Mesenchymal stem cell (in vitro differentiated cells and primary cell): Measurements from ENCODE around the gene ZNF319.

Experiments
- DNase-seq: peaks from one replicate; pipeline ENCODE4 v3.0.0-alpha.2; 2013
- H2AFZ ChIP-seq: one replicate; pipeline ENCODE4 v1.6.1; 2013; ENCODE audit warnings: low read depth, mild to moderate bottlenecking, control low read depth, inconsistent platforms, low read length, moderate library complexity
- H2AK5ac ChIP-seq: 2 replicates; pipeline ENCODE4 v1.6.1; 2013; ENCODE audit warnings: low read length, moderate library complexity, mild to moderate bottlenecking, inconsistent platforms; ENCODE audit not compliant: severe bottlenecking
- H2BK120ac ChIP-seq: one replicate; pipeline ENCODE4 v1.6.1; 2013; ENCODE audit warnings: low read depth, mild to moderate bottlenecking, inconsistent platforms, low read length, moderate library complexity
- H2BK12ac ChIP-seq, 2 experiments: one replicate each; pipeline ENCODE4 v1.6.1; 2013; ENCODE audit warnings: inconsistent platforms in 2 of 2, low read length in 2 of 2, mild to moderate bottlenecking in 2 of 2, moderate library complexity in 2 of 2, control low read depth in 1 of 2
- H2BK15ac ChIP-seq: one replicate; pipeline ENCODE4 v1.6.1; 2013; ENCODE audit warnings: mild to moderate bottlenecking, low read depth, inconsistent platforms; ENCODE audit not compliant: poor library complexity, severe bottlenecking
- H2BK5ac ChIP-seq: 2 replicates; pipeline ENCODE4 v1.6.1; 2013; ENCODE audit warnings: low read depth, mild to moderate bottlenecking, low read length, control low read depth, inconsistent platforms; ENCODE audit not compliant: poor library complexity, severe bottlenecking
- H3K14ac ChIP-seq, 2 experiments: one replicate each; pipeline ENCODE4 v1.6.1; 2013; ENCODE audit warnings: inconsistent platforms in 2 of 2, low read length in 2 of 2, control low read depth in 1 of 2, mild to moderate bottlenecking in 1 of 2, moderate library complexity in 1 of 2
- H3K18ac ChIP-seq, 2 experiments: one replicate each; pipeline ENCODE4 v1.6.1; 2013; ENCODE audit warnings: inconsistent platforms in 2 of 2, low read length in 2 of 2, control low read depth in 1 of 2, low read depth in 1 of 2, mild to moderate bottlenecking in 1 of 2
- H3K23ac ChIP-seq, 2 experiments: one replicate each; pipeline ENCODE4 v1.6.1; 2013; ENCODE audit warnings: inconsistent platforms in 2 of 2, low read length in 2 of 2, mild to moderate bottlenecking in 2 of 2, moderate library complexity in 2 of 2, control low read depth in 1 of 2
- H3K27ac ChIP-seq: 2 replicates; pipeline ENCODE4 v1.5.1; 2013; ENCODE audit warnings: mild to moderate bottlenecking, moderate library complexity, low read length, control low read depth, inconsistent platforms; ENCODE audit not compliant: poor library complexity, severe bottlenecking
- H3K27me3 ChIP-seq, 2 experiments: 2 replicates each; pipeline versions ENCODE4 v1.6.1 to v1.7.0; 2013; ENCODE audit warnings: low read length in 2 of 2, mild to moderate bottlenecking in 2 of 2, moderate library complexity in 2 of 2, control low read depth in 1 of 2, inconsistent platforms in 1 of 2; ENCODE audit not compliant: control insufficient read depth in 1 of 2, insufficient read depth in 1 of 2
- H3K36me3 ChIP-seq, 2 experiments: 2 replicates each; pipeline versions ENCODE4 v1.6.1 to v1.7.0; 2013; ENCODE audit warnings: low read length in 2 of 2, control low read depth in 1 of 2, inconsistent platforms in 1 of 2, low read depth in 1 of 2, mild to moderate bottlenecking in 1 of 2; ENCODE audit not compliant: insufficient read depth in 2 of 2, control insufficient read depth in 1 of 2
- H3K4ac ChIP-seq, 2 experiments: one replicate each; pipeline ENCODE4 v1.6.1; 2013; ENCODE audit warnings: inconsistent platforms in 2 of 2, low read length in 2 of 2, mild to moderate bottlenecking in 2 of 2, moderate library complexity in 2 of 2, control low read depth in 1 of 2, low read depth in 1 of 2
- H3K4me1 ChIP-seq: 2 replicates; pipeline ENCODE4 v1.6.1; 2013; ENCODE audit warnings: low read depth, low read length, control low read depth; ENCODE audit not compliant: control insufficient read depth, insufficient read depth
- H3K4me2 ChIP-seq: 2 replicates; pipeline ENCODE4 v1.6.1; 2013; ENCODE audit warnings: low read length, mild to moderate bottlenecking, inconsistent platforms; ENCODE audit not compliant: poor library complexity, severe bottlenecking
- H3K4me3 ChIP-seq, 2 experiments: 2 replicates each; pipeline versions ENCODE4 v1.5.1 to v1.7.0; 2013; ENCODE audit warnings: low read length in 2 of 2, mild to moderate bottlenecking in 2 of 2, control low read depth in 1 of 2, low read depth in 1 of 2; ENCODE audit not compliant: insufficient read depth in 1 of 2
- H3K79me1 ChIP-seq: replicated peaks from 2 replicates; pipeline ENCODE4 v1.6.1; 2013; ENCODE audit warnings: mild to moderate bottlenecking, control low read depth, low read length, inconsistent platforms; ENCODE audit not compliant: poor library complexity, severe bottlenecking
- H3K9ac ChIP-seq: 2 replicates; pipeline ENCODE4 v1.7.0; 2013; ENCODE audit warnings: mild to moderate bottlenecking, low read length, moderate library complexity
- H3K9me3 ChIP-seq: 2 replicates; pipeline ENCODE4 v1.7.0; 2013; ENCODE audit warnings: mild to moderate bottlenecking, low read length; ENCODE audit not compliant: control insufficient read depth
- H4K8ac ChIP-seq: one replicate; pipeline ENCODE4 v1.6.1; 2013; ENCODE audit warnings: inconsistent platforms, mild to moderate bottlenecking, low read length, moderate library complexity
- H4K91ac ChIP-seq: one replicate; pipeline ENCODE4 v1.6.1; 2013; ENCODE audit warnings: mild to moderate bottlenecking, low read length, inconsistent platforms
- WGBS: methylation state at CpG from one replicate; pipeline ENCODE4 v1.1.7; 2013; ENCODE audit warnings: mixed read lengths; 5-methylcytosine and 5-hydroxymethylcytosine counted together

The ZNF319 gene

GRCh38 chr16:57985204-57986181, 15.0 kb downstream of the ZNF319 start:
- H2BK15ac ChIP-seq = peak overlapping the region; percentile 73
- no peaks in the 10 kb centered on the region for H3K79me1 ChIP-seq
- peak overlapping the region in 1 of 2 experiments; percentile 46 for H3K23ac ChIP-seq
- DNase-seq = peak; percentile 13
- H3K9me3 ChIP-seq = no peaks in the 10 kb centered on the region
- H2AK5ac ChIP-seq = no peak overlapping the region
- peak overlapping the region in 1 of 2 experiments; percentile 48 for H3K18ac ChIP-seq
- no peak overlapping the region for H3K14ac ChIP-seq
- no peaks in the 10 kb centered on the region for H3K36me3 ChIP-seq
- H3K27ac ChIP-seq = no peak overlapping the region
- no peak overlapping the region for H4K91ac ChIP-seq
- H3K9ac ChIP-seq = no peak overlapping the region
- H4K8ac ChIP-seq = no peak overlapping the region
- 6% methylated on average over 30 of the region's 62 CpGs for WGBS
- H2BK12ac ChIP-seq = no peak overlapping the region
- H3K4ac ChIP-seq = no peak overlapping the region
- H3K4me2 ChIP-seq = peak overlapping the region; percentile 49
- H3K4me3 ChIP-seq = peak overlapping the region in 1 of 2 experiments; percentile 56
- H2BK120ac ChIP-seq = no peak overlapping the region
- H3K4me1 ChIP-seq = peaks cover 17% of the 10 kb centered on the region
- H2AFZ ChIP-seq = no peak overlapping the region
- no peak overlapping the region for H2BK5ac ChIP-seq
- peaks cover 27 to 82% of the 10 kb centered on the region in 2 experiments for H3K27me3 ChIP-seq

GRCh38 chr16:57984443-57985203, 15.8 kb downstream of the ZNF319 start:
- Histone ChIP-seq H3K9ac (no peak overlapping the region), H2BK120ac (no peak overlapping the region), H3K36me3 (no peaks in the 10 kb centered on the region), H2BK12ac (no peak overlapping the region), H3K27ac (no peak overlapping the region), H3K23ac (peak overlapping the region in 1 of 2 experiments; percentile 86), H3K14ac (no peak overlapping the region), H3K4me3 (peak overlapping the region; percentile 56 to 58), H3K18ac (peak overlapping the region in 1 of 2 experiments; percentile 48), H3K27me3 (peaks cover 27 to 85% of the 10 kb centered on the region in 2 experiments), H2BK5ac (no peak overlapping the region), H4K91ac (no peak overlapping the region), H3K4me2 (peak overlapping the region; percentile 49), H4K8ac (peak overlapping the region; percentile 45), H2BK15ac (peak overlapping the region; percentile 73), H3K79me1 (no peaks in the 10 kb centered on the region), H3K4me1 (peaks cover 17% of the 10 kb centered on the region), H3K4ac (no peak overlapping the region), H2AK5ac (no peak overlapping the region), H2AFZ (peak overlapping the region; percentile 84), H3K9me3 (no peaks in the 10 kb centered on the region)
- peak; percentile 75 for DNase-seq
- 9% methylated on average over 58 of the region's 64 CpGs for WGBS

GRCh38 chr16:57982385-57982784, 18.1 kb downstream of the ZNF319 start:
- no peaks in the 10 kb centered on the region for H3K36me3 ChIP-seq
- no peak for DNase-seq
- WGBS = 86% methylated on average over 5 of the region's 5 CpGs

DNA sequence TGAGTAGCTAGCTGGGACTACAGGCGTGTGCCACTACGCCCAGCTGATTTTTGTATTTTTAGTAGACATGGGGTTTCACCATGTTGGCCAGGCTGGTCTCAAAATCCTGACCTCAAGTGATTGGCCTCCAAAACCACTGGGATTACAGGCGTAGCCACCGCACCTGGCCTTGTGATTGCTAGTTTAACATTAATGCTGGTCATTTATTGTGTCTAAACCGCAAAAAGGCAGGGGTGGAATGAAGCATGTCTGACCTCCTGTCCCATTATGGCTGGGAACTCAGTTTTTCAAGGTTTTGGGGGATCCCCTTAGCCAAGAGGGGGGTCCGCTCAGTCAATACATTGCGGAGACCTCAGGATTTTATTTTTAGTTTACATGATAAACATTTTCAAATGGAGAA, 18.8 kb downstream of the ZNF319 start:
- H2BK5ac ChIP-seq = no peak overlapping the region
- H3K4me1 ChIP-seq = peaks cover 14% of the 10 kb centered on the region
- no peak overlapping the region for H3K18ac ChIP-seq
- no peak overlapping the region for H3K4me3 ChIP-seq
- H2AK5ac ChIP-seq = no peak overlapping the region
- H3K4ac ChIP-seq = no peak overlapping the region
- no peak overlapping the region for H3K9ac ChIP-seq
- H2AFZ ChIP-seq = no peak overlapping the region
- H2BK120ac ChIP-seq = no peak overlapping the region
- no peak overlapping the region for H3K23ac ChIP-seq
- no peak overlapping the region for H3K4me2 ChIP-seq
- H3K14ac ChIP-seq = no peak overlapping the region
- no peak overlapping the region for H4K91ac ChIP-seq
- H3K9me3 ChIP-seq = no peaks in the 10 kb centered on the region
- H2BK12ac ChIP-seq = no peak overlapping the region
- H3K27me3 ChIP-seq = peaks cover 15 to 88% of the 10 kb centered on the region in 2 experiments
- no peaks in the 10 kb centered on the region for H3K36me3 ChIP-seq
- 90% methylated on average over 6 of the region's 7 CpGs for WGBS
- no peak overlapping the region for H4K8ac ChIP-seq
- no peak overlapping the region for H2BK15ac ChIP-seq
- H3K27ac ChIP-seq = no peak overlapping the region
- no peak for DNase-seq
- H3K79me1 ChIP-seq = no peaks in the 10 kb centered on the region

More at GRCh38 chr16:57982385-57982784, 18.1 kb downstream of the ZNF319 start:
- Histone ChIP-seq H2BK120ac (no peak overlapping the region), H3K14ac (no peak overlapping the region), H2AFZ (no peak overlapping the region), H3K4me1 (peaks cover 14% of the 10 kb centered on the region), H3K23ac (no peak overlapping the region), H2BK12ac (no peak overlapping the region), H3K9me3 (no peaks in the 10 kb centered on the region), H4K91ac (no peak overlapping the region), H4K8ac (no peak overlapping the region), H2BK15ac (no peak overlapping the region), H3K27ac (no peak overlapping the region), H3K4me2 (no peak overlapping the region), H3K4me3 (no peak overlapping the region), H3K27me3 (peaks cover 21 to 88% of the 10 kb centered on the region in 2 experiments), H3K18ac (no peak overlapping the region), H2BK5ac (no peak overlapping the region), H3K4ac (no peak overlapping the region), H3K79me1 (no peaks in the 10 kb centered on the region), H2AK5ac (no peak overlapping the region), H3K9ac (no peak overlapping the region)
